SK-N-SH (cell line): ENCODE results near the gene PLK3.

Experiments
- CTCF ChIP-seq: fragments of 200-600 bp; sonication (generic); IDR thresholded peaks from 2 replicates; pipeline ENCODE4 v1.6.1; 2017; ENCODE audit warnings: antibody characterized with exemption, mild to moderate bottlenecking, moderate library complexity
- RXRA ChIP-seq: IDR thresholded peaks from 2 replicates; pipeline ENCODE4 v1.4.0; 2012; ENCODE audit warnings: low read depth, mild to moderate bottlenecking, borderline replicate concordance
- SIN3A ChIP-seq: IDR thresholded peaks from 2 replicates; pipeline ENCODE4 v1.6.1; 2012; ENCODE audit warnings: low read depth, mild to moderate bottlenecking, low read length, moderate library complexity, borderline replicate concordance

GRCh38 chr1:44831516-44831915, 31.3 kb downstream of the PLK3 start:
- TF ChIP-seq CTCF (no peak), SIN3A (no peak), RXRA (no peak)
